Measurements from ENCODE around the gene TOP3B.

- TF ChIP-seq EP300 (IDR thresholded peaks at IDR 0.05; ENCODE audit: low read depth) (no peak), POLR2AphosphoS5 (IDR thresholded peaks at IDR 0.05) (no peak), POLR2A (IDR thresholded peaks at IDR 0.05) (no peak)
Observed at GRCh38 chr22:22022947-22023534, 40.5 kb upstream of the TOP3B start.

Data from transverse colon (tissue), 3 donors.